ENCODE results near the gene TIMD4.

DNA sequence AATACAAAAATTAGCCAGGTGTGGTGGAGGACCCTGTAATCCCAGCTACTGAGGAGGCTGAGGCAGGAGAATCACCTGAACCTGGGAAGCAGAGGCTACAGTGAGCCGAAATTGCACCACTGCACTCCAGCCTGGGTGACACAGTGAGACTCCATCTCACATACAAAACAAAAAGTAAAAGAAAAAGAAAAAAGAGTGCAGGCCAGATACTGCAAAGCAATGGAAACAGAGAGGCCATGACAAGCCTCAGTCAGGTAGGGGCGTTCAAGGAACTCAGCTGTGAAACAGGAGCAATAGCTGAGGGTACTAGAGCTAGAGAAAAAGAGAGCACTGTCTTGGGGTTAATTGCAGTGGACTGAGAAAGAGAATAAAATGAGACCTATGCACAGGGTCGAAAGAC is 56.2 kb downstream of the TIMD4 start:
- no peak for TF ChIP-seq CTCF (IDR thresholded peaks at IDR 0.05)
- no peak for TF ChIP-seq POLR2A (IDR thresholded peaks at IDR 0.05)

Measured in right lobe of liver (tissue), 4 donors.